Neutrophil (primary cell): ENCODE results near the gene TJP1.
"Not testable (repeated sequence)": the region's sequence is repeated elsewhere in the genome, so short reads cannot be mapped to it uniquely, and the experiment has no call there.

Source experiments
- H3K27ac ChIP-seq: fragments of 200-600 bp; sonication (generic); 2 replicates; pipeline ENCODE4 v1.5.1; 2016; ENCODE audit warnings: mild to moderate bottlenecking, moderate library complexity
- H3K27me3 ChIP-seq: fragments of 200-600 bp; sonication (generic); 2 replicates; pipeline ENCODE4 v1.6.0; 2016; ENCODE audit warnings: mild to moderate bottlenecking
- H3K36me3 ChIP-seq: fragments of 200-600 bp; sonication (generic); 2 replicates; pipeline ENCODE4 v1.5.1; 2017
- H3K4me1 ChIP-seq, 2 experiments: fragments of 200-600 bp in 1 of 2; sonication (generic) in 1 of 2; 1 replicate in 1 of 2; 2 replicates in 1 of 2; pipeline versions ENCODE4 v1.5.1 to v1.6.1; 2013 to 2016; ENCODE audit warnings: low read depth in 1 of 2, low read length in 1 of 2, mild to moderate bottlenecking in 1 of 2, moderate library complexity in 1 of 2; ENCODE audit not compliant: control insufficient read depth in 1 of 2, insufficient read depth in 1 of 2
- H3K4me3 ChIP-seq, 2 experiments: fragments of 200-600 bp in 1 of 2; sonication (generic) in 1 of 2; 1 replicate in 1 of 2; 2 replicates in 1 of 2; pipeline ENCODE4 v1.5.1; 2013 to 2016; ENCODE audit warnings: low read depth in 1 of 2, low read length in 1 of 2, mild to moderate bottlenecking in 1 of 2, moderate library complexity in 1 of 2
- H3K9me3 ChIP-seq: fragments of 200-600 bp; sonication (generic); 2 replicates; pipeline ENCODE4 v1.5.1; 2016
- TF ChIP-seq, protein P1 (sequence below): fragments of 200-600 bp; sonication (generic); IDR thresholded peaks from 2 replicates; pipeline ENCODE4 v1.5.1; 2016; ENCODE audit warnings: antibody characterized with exemption

The TJP1 gene

DNA sequence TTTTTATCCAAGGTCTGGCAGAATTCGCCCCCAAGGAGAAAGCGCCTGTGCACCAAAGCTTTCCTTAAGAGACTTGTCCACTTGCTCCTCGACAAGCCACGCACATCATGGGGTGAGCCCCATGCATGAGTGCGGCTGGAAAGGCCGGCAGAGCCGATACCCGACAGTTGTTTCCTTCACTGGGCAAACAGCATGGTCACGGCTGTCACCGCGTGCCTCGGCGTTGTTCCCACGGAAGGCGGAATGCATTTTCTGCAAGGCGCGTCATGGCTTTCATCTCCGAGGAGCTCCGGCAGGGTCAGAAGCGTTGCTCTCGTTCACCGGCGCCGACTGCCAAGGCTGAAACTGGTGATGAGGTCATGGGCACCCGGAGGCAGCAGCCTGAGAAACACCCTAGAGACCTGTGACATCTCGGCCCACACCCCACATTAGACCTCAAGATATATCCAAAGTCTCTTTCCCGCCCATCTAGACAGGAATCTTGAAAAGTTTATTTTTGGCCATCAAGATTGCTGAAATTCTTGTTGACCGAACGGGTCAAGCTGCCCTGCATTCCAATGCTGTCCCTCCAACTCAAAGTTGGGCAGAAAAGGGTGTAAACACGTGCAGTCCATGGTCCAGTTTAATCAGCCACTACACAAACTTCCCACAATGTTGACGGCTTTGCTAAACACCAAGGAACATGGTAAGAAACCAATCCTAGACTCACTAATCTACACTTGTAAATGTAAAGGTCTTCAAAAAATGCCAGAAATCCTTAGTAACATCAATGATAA is 604 bp upstream of the TJP1 start:
- no peaks in the 10 kb centered on the region for H3K36me3 ChIP-seq
- H3K4me3 ChIP-seq: no peak overlapping the region
- H3K27ac ChIP-seq: no peak overlapping the region
- TF ChIP-seq, protein P1, sequence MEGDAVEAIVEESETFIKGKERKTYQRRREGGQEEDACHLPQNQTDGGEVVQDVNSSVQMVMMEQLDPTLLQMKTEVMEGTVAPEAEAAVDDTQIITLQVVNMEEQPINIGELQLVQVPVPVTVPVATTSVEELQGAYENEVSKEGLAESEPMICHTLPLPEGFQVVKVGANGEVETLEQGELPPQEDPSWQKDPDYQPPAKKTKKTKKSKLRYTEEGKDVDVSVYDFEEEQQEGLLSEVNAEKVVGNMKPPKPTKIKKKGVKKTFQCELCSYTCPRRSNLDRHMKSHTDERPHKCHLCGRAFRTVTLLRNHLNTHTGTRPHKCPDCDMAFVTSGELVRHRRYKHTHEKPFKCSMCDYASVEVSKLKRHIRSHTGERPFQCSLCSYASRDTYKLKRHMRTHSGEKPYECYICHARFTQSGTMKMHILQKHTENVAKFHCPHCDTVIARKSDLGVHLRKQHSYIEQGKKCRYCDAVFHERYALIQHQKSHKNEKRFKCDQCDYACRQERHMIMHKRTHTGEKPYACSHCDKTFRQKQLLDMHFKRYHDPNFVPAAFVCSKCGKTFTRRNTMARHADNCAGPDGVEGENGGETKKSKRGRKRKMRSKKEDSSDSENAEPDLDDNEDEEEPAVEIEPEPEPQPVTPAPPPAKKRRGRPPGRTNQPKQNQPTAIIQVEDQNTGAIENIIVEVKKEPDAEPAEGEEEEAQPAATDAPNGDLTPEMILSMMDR: no peak
- H3K4me1 ChIP-seq: peaks cover 0 to 5% of the 10 kb centered on the region in 2 experiments
- peaks cover 96% of the 10 kb centered on the region for H3K27me3 ChIP-seq
- no peaks in the 10 kb centered on the region for H3K9me3 ChIP-seq

DNA sequence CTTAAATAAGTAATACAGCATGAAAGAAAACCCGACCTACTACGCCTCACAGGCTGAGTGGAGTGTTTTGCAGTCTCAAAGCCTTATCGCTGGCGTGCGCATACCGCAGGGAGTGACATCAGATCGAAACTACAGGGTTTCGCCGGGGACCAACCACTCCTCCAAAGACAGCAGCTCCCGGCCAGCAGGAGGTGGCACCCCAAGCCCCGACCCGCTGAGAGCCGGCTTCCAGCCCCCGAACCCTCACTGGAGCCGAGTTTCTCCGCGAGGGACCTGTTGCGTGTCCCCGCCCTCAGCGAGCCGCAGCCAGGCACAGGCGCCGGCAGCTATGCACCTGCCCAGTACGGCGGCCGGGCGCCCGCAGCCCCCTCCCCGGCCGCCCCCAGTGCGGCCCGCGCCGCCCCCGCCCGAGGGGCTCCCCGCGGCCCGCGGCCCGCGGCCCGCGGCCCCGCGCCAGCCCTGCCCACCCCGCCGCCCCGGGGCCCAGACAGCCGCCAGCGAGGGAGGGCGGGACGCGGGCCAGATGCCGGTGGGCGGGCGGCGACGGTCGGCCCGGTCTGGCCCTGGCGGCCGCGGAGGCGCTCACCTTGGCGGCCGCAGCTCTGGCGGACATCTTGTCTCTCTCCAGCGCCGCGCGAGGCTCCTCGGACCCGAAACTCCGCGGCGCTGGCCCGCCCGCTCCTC is 710 bp downstream of the TJP1 start:
- H3K4me1 ChIP-seq: peaks cover 0 to 5% of the 10 kb centered on the region in 2 experiments
- peaks cover 96% of the 10 kb centered on the region for H3K27me3 ChIP-seq
- H3K27ac ChIP-seq: no peak overlapping the region
- H3K4me3 ChIP-seq: peak overlapping the region in 1 of 2 experiments; percentile 36
- H3K36me3 ChIP-seq: no peaks in the 10 kb centered on the region
- H3K9me3 ChIP-seq: no peaks in the 10 kb centered on the region
- TF ChIP-seq, protein P1: no peak

DNA sequence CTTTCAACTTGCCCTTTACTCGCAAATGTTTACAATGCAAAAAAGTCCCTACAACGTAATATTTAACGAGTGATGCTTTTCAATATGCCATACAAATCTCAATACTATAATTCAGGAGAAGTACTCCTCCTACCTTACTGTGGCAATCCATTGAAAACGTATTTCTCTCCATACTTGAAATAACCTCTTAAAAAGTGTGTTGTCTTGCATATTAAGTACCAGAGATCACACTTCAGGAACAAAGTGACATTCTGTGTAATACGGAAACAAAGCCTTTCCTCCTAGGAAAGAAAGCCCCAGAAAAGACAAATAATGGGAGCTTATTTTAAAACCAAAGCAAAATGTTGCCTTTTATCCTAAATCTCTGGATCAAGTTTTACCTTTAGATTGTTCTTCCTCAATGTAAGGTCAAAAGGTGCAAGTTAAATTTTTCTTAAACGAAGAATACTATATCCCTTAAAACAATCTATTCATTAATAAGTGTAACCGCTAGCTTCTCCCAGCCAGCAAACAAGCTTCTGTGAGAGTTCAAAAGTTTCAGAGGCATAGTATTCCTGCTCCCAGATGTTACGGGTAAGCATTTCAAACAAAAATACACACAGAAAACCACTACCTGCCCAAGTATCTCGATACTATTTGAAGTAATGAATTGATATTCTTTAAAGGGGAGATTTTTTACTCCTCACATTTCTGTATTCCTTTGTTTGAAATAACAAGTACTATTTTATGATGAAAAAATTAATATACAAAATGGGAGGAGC is 1.7 kb downstream of the TJP1 start:
- TF ChIP-seq, protein P1: no peak
- no peaks in the 10 kb centered on the region for H3K9me3 ChIP-seq
- peaks cover 0 to 5% of the 10 kb centered on the region in 2 experiments for H3K4me1 ChIP-seq
- H3K4me3 ChIP-seq: no peak overlapping the region
- H3K27ac ChIP-seq: no peak overlapping the region
- H3K27me3 ChIP-seq: peaks cover 96% of the 10 kb centered on the region
- H3K36me3 ChIP-seq: no peaks in the 10 kb centered on the region

DNA sequence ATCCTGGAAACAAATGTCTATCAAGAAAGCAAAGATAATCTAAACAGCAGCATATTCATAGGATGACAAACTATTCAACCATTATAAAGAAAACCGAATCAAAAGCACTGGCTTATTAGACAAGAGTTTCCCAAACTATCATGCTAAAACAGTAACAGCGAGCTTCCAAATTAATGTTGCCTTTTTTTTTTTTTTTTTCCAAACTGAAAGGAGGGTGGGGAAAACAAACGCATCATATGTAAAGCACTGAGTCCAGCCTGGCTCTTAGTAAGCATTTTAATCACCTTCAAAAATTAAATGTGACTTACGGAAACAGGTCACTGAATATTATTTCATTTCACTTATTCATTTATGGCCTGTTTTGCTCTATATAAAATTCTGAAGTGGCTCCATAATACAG is 2.3 kb downstream of the TJP1 start:
- Histone ChIP-seq H3K4me1 (peaks cover 0 to 5% of the 10 kb centered on the region in 2 experiments), H3K4me3 (no peak overlapping the region), H3K36me3 (no peaks in the 10 kb centered on the region), H3K27me3 (peaks cover 96% of the 10 kb centered on the region), H3K9me3 (no peaks in the 10 kb centered on the region), H3K27ac (no peak overlapping the region)
- TF ChIP-seq, protein P1: no peak

DNA sequence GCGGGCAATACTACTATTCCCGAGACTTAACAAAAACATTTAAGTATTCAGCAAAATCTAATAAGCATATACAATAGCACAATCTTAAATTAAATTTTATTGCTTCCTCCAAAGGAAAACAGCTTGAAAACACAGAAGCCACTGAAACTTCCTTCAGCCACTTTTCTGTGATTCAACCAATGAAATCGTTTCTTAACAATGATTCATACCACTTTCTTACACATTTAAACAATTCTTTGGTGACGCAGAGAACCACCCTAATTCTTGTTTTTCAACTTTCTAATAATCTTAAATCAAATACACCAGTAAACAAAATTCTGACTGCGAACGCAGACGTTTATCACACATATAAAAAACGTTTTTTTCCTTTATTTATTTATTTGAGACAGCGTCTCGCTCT is 4.1 kb downstream of the TJP1 start:
- TF ChIP-seq, protein P1: no peak

DNA sequence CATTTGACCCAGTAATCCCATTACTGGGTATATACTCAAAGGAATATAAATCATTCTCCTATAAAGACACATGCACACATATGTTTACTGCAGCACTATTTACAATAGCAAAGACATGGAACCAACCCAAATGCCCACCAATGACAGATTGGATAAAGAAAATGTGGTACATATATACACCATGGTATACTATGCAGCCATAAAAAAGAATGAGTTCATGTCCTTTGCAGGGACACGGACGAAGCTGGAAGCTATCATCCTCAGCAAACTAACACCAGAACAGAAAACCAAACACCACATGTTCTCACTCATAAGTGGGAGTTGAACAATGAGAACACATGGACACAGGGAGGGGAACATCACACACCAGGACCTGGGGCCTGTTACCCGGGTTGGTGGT is 4.8 kb downstream of the TJP1 start:
- not testable (repeated sequence) for H3K9me3 ChIP-seq, H3K4me3 ChIP-seq, H3K4me1 ChIP-seq, H3K36me3 ChIP-seq, H3K27ac ChIP-seq
- peaks cover 96% of the 10 kb centered on the region for H3K27me3 ChIP-seq

More for the DNA sequence above, 4.1 kb downstream of the TJP1 start:
- Histone ChIP-seq H3K36me3 (no peaks in the 10 kb centered on the region), H3K27me3 (peaks cover 96% of the 10 kb centered on the region), H3K27ac (no peak overlapping the region), H3K4me3 (no peak overlapping the region), H3K9me3 (no peaks in the 10 kb centered on the region), H3K4me1 (peaks cover 0 to 5% of the 10 kb centered on the region in 2 experiments)
